Dermis microvascular lymphatic vessel endothelial cell (primary cell): ENCODE data around the gene ASPHD2. TPM values are rescaled to one million over a fixed set of nuclear protein-coding genes. Genes with fewer than 3 reads are reported as not detected.
"Not testable (repeated sequence)": the region's sequence is repeated elsewhere in the genome, so short reads cannot be mapped to it uniquely, and the experiment has no call there.

Source experiments
- DNase-seq, 2 donors: peaks; one replicate each; pipeline versions ENCODE4 v3.0.0 to v3.0.0-alpha.2; 2010; ENCODE audit warnings: low read depth in 2 of 2
- total RNA-seq: library from RNA; depleted of rRNA; stranded (reverse); fragments of >200 nt; gene quantifications from 2 replicates; pipeline ENCODE4 v1.2.1, GENCODE V29; 2014

The ASPHD2 gene
- 0.90 and 2.0 TPM in 2 replicates for total RNA-seq

DNA sequence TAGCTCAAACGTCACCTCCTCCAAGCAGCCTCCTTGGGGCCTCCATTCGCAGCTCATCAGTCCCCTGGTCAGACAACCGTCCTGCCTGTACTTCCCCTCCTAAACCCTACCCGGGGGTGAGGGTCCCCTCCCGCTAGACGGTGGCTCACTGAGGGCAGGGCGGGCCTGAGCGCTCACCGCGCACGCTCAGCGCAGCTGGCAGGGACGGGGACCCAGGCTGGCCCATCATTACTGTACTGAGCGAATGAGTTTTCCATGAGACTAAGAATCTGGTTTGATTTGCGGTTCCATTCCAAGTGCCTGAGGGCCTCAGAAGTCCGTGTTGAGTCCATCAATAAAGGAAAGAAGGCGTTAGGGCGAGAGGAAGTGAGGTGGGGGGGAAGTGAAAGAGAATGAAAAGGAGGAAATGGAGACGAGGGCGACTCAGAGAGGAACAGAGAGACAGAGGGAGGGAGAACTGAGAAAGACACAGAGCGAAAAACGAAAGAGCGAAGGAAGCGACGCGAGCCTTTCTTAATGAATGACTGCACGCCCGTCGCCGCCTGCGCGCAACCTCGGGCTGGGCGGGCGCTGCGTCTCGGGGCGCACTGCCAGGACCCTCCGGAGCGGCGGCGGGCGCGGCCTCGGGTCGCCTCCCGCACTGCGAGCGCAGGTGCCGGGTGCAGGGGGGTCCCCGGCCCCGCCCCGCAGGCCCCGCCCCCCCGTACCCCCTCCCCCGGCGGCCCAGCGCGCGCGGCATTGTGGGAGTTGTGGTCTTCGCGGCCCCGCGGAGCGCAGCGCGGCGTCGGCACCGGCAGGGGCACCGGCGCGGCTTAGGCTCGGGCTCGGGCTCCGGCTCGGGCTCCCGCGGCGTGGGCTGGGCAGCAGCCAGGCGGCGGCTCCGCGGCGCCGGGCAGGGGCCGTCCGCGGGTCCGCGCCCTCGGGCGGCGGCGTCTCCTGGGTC lies at the start of gene ASPHD2:
Gene ASPHD2 (plus strand): TSS at position 746 of the 943 bp plus-strand sequence. CDS start 4,356 bp downstream, outside the sequence.
- peak in 1 of 2 donors; percentile 63 for DNase-seq

GRCh38 chr22:26380072-26380830 lies 48.8 kb upstream of the ASPHD2 start:
- DNase-seq, result no peak

DNA sequence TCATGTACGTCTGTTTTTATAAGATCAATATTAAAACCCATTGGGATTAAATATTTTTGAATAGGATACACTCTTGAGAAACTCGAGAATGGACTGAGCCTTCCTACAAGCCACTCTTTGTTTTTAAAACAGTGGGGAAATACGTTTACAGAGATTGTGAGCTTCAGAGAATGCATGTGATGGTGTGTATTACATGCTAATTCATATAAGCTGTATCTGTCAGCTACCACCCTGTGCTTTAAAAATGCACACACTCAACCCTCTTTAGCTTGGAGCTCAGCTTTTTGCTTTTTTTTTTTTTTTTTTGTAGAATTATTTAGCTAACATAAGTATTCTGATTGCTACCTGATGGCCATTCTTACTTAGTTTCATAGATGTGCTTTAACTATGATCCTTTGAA lies 46.3 kb upstream of the ASPHD2 start:
- DNase-seq, result no peak

- DNase-seq, result no peak
These were observed 45.0 kb upstream of the ASPHD2 start for GRCh38 chr22:26383968-26384556.

- no peak for DNase-seq
These were observed 43.9 kb upstream of the ASPHD2 start for GRCh38 chr22:26385164-26385563.

- no peak for DNase-seq
These were observed 39.9 kb upstream of the ASPHD2 start for GRCh38 chr22:26389125-26389524.

DNA sequence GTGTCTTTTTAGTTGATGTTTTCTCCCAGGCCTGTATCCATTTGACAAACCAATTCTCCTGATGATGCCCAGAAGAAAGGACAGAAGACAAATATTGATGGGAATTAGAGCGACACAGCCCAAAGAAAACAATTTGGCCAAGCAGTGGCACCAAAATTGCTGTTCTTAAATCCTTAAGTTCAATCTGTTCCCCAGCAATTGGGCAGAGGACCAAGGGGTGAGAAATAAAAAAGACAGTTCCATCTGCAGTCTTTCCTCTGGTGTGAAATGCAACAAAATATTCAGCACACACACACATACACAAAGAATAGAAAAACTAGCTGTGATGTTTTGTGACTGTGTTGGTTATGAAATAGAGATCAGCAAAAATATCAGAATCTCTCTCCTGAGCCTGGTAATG lies 38.0 kb upstream of the ASPHD2 start:
- DNase-seq, result no peak

DNA sequence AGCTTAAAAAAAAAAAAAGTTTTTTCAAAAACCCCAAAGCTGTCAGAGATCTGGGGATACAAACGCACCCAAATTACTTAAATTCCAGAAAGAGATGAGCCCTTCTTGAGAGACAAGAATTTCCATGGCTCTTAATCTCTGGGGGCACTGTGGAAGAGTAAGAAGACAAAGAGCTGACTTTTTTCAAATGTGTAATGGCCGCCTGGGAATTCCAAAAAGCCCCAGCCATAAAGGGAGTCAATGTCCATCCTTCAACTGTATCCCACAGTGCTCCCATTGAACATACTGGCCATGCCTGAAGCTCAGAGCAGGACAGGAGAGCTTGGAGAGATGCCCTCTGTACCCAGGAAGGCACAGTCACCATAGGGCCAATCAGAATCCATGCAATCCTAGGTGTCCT lies 37.4 kb upstream of the ASPHD2 start:
- no peak for DNase-seq

DNA sequence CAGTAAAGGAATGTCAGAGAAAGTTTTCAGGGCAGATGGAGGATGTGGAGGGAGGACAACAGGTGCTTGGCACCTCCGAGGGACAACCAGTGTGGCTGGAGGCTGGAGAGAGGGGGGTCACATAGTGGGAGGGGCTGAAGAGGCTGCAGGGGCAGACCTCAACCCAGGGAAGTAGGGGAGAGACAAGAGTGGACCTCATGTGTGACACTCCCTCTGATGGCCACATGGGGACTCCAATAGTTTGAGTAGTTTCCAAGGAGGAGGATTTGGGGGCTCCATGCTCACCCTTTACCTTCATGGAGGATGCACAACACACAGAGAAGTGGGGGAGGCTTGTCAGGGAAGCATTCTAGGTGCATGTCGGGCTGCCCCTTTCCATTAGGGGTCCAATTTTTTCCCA lies 35.1 kb upstream of the ASPHD2 start:
- no peak for DNase-seq

GRCh38 chr22:26394777-26395176 lies 34.3 kb upstream of the ASPHD2 start:
- DNase-seq, result peak in 1 of 2 donors; percentile 78

GRCh38 chr22:26395926-26396325 lies 33.1 kb upstream of the ASPHD2 start:
- no peak for DNase-seq

DNA sequence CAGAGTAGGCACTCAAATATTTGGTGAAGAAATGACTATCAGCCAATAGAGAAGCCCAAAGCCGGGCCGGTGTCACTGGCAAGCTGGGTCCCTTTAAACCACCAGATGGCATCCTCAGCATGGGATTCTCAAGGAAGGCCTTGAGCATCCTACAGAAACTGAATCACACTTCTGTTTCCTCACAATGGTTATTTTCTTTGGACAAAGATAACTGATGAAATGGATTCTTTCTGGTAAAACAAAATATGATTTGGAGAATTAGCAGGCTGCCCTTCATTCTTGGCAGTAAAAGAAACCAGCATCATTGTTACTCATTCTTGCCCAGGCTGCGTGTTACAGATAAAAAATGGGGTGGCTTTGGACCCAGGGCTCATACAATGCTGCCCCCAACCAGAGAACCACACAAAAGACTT lies 30.3 kb upstream of the ASPHD2 start:
- peak; percentile 33 to 83 for DNase-seq

DNA sequence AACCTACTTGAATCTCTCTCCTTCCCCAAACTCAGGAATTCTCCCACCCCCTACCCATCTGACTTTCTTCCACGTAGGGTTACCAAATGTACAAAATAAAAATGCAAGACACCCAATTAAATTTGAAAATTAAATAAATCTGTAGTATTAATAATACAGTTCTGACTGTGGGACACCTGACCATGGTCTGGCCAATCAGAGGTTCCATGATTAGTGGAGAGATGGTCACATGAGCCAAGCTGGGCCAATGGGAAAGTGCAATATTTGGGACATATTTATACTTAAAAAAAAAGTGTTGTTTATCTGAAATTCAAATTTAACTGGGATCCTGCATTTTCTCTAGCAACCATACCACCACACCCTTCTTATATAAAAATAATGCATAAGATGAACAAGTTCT lies 29.8 kb upstream of the ASPHD2 start:
- DNase-seq, result peak in 1 of 2 donors; percentile 10

DNA sequence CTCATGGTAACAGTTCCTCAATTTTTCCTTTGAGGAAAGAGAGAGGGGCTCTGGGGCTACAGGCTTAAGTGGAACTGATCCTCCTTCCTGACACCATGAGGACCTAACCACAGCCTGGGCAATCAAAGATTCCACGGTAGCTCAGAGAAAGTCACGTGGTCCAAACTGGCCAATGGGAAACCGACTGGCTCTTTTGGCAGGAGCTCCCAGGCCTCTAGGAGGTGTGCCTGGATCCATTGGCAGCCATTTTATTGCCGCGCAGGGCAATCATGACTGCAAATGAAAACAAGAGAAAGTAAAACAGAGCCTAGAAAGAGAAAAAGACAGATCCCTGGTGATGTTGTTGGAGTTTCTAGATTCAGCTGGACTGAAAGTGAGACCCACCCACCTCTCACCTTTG lies 27.3 kb upstream of the ASPHD2 start:
- DNase-seq, result no peak

DNA sequence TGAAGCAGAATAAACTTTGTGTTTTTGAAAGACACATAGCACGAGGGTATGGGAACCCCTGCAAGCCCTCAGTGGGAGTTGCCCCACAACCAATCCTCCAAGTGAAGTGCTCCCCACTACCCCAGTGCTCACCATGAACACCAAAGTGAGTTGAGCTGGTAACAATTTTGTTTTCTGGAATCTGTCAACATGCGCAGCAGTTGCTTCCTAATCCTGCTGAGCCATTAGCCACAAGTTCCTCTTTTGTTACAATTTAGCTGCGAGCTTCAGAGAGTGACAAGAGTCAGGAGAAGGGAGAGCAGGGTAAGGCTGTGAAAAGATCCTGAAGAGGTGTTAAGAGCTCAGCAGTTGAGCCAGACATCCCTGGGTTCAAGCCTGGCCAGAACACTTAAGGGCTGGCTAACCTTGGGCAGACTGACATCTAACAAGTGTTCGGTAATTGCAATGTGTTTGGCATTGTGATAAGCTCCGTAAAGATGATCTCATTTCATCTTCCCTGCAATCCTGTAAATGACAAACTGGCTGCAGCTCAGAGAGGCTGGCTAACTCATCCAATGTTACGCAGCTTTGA lies 24.1 kb upstream of the ASPHD2 start:
- no peak for DNase-seq

- no peak for DNase-seq
These were observed 22.9 kb upstream of the ASPHD2 start for GRCh38 chr22:26406118-26406517.

GRCh38 chr22:26408562-26409220 lies 20.4 kb upstream of the ASPHD2 start:
- DNase-seq, result not testable (repeated sequence)

DNA sequence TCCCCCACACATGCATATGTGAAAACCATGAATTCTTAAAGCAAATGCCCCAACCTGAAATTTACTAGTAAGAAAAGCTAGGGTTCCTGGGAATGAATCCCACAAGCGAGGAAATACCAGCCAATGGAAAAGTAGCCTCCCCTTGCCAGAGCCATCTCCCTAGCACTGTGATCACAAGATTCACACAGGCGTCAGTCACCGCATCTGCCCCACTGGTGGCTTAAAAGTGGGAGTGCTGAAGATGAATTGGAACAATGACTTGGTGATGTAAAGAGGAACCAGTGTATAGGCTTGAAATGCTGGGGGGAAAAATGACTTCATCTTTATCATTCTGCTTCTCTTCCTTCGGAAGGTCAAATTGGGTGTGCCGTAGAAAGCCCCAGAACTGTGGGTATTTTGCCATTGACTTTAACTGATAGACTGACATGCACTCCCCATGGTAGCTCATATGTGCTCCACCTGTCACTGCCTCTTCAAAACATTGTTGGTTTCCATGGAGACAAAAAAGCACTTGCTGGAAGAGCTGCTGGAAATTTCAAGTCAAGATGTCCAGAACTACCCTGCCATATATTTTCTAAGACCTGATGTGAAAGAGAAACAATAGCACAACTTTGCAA lies 19.2 kb upstream of the ASPHD2 start:
- peak in 1 of 2 donors; percentile 44 for DNase-seq

GRCh38 chr22:26410386-26410785 lies 18.7 kb upstream of the ASPHD2 start:
- no peak for DNase-seq

GRCh38 chr22:26414347-26414746 lies 14.7 kb upstream of the ASPHD2 start:
- no peak for DNase-seq

DNA sequence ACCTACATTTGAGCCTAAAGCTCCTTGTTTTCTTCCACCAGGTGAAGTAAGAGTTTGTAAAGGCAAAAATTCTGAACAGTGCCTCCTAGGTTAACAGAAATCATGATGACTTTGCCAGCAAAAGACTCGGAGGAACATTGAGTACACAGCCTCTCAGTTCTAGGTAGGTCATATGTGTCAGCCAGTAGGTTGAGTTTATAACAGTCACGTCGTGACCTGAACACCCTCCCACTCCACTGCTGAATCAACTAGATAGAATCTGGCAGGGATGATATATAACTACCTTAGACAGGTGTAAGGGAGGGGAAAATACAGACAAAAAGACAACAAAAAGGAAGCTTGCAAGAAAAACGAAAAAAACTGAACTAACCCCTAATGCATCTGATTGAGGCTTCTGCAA lies 12.8 kb upstream of the ASPHD2 start:
- no peak for DNase-seq
